HuH-7.5 (cell line): ENCODE results near the gene TANGO2.

Experiments
- DNase-seq: peaks from one replicate; pipeline ENCODE4 v3.0.0; 2011; ENCODE audit warnings: low spot score

The TANGO2 gene

DNA sequence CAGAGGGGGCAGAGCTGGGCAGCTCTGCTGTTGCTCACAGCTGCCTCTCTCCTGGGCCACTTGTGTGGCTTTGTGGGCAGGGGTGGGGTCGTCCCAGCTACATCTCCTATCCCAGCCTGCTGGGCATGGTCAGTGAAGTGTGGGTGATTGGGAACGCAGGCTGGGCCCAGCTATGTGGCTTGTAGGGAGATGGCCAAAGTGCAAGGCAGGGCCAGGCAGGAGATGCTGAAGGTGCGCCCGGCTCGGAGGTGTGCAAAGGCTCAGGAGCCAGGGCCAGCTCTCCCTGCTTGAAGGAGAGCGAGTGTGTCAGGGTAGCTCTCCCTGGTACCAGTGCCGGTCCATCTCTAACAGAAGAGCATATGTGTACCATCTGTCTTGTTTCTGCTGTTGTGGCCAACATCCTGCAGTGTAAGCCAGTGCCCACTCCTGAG, 86.6 kb downstream of the TANGO2 start:
- no peak for DNase-seq

- DNase-seq: no peak
Measured at GRCh38 chr22:20107951-20108756, 87.2 kb downstream of the TANGO2 start.

- no peak for DNase-seq
Measured at GRCh38 chr22:20108757-20109230, 87.9 kb downstream of the TANGO2 start.

DNA sequence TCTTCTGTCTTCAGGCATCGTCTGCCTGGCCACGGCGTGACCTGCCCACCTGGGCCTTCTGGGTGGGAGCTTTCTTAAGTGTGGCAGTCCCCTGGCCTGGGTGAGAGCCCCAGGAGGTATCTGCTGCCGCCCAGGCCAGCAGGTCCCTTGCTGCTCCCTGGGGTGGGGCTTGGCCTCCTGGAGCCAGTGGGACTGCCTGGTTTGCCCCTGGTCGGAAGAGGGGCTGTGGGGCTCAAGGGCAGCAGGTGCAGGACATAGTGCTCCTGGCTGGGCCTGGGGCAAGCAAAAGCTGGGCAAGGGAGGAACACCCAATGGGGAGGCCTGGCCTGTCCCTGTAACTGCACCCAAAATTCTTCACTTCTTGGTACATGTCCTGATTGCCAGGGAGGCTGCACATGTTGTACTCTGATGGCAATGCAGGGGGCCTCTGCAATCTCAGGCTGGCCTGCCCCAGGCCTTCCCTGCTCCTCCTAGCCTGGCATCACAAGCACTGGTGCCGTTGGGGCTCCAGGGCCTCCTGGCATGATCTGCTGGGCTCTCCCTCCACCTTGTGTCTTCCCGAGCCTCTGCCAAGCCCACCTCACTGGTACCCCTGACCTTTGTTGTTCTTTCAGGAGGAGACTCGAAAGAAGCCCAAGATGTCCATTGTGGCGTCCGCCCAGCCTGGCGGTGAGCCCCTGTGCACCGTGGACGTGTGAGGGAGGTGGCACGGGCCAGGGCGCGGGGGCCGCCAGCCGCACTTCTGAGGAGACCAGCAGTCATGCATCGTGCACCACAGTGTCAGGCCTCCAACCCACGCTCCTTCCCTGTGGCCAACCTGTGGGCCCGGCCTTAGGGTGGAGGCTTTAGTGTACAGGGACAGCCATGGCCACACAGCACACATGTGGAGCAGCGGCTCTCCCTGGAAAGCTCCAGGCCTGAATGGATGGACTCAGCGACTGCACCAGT, 88.8 kb downstream of the TANGO2 start:
- no peak for DNase-seq

- no peak for DNase-seq
Measured at GRCh38 chr22:20110359-20110985, 89.6 kb downstream of the TANGO2 start.

- peak; percentile 70 for DNase-seq
Measured at GRCh38 chr22:20111045-20111688, 90.3 kb downstream of the TANGO2 start.

- no peak for DNase-seq
Measured at GRCh38 chr22:20111689-20112622, 91.0 kb downstream of the TANGO2 start.

GRCh38 chr22:20112623-20113511, 92.0 kb downstream of the TANGO2 start:
- DNase-seq: no peak

GRCh38 chr22:20113551-20114310, 92.8 kb downstream of the TANGO2 start:
- no peak for DNase-seq

DNA sequence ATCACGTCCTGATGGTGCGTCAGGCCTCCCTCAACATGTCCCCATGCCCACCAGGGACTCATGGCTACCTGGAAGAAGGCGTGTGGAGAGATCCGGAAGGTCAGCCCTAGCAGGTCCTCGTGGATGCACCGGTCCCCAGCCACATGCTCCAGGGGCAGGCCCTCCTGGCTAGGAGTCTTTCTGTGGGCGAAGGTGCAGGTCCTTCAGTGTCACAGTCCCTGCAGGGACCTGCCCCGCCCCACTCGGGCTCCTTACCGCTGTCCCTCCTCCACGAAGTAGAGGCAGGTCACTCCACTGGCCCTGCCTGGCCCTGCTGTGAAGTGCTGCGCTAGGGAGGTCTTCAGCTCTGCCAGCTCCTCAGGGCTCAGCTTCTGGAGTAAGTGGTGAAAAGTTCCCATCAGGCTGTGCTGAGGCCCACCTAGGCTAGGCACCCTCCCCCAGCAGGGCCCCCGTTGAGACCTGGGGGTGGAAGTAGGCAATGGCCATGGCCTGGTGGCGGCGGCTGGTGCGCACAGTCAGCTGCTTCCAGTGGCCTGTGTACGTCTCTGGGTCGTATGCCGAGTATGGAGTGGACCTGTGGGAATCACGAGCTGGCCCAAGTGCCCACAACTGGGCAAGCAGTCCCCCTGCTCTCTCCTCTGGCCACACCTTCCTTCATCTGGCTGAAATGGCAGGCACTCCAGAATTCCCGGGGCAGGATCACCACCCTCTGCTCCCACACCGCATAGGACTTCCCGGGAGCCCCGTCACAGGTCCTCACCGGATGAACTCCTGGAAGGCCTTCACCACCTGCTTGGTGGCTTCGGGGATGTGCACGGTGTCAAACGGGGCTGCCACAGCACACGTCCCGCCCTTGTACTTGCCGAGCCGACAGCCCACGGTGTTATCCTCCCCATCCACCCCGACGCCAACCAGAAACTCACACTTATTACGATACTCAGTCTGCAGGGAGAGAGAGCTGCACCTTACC, 93.9 kb downstream of the TANGO2 start:
- DNase-seq: no peak

DNA sequence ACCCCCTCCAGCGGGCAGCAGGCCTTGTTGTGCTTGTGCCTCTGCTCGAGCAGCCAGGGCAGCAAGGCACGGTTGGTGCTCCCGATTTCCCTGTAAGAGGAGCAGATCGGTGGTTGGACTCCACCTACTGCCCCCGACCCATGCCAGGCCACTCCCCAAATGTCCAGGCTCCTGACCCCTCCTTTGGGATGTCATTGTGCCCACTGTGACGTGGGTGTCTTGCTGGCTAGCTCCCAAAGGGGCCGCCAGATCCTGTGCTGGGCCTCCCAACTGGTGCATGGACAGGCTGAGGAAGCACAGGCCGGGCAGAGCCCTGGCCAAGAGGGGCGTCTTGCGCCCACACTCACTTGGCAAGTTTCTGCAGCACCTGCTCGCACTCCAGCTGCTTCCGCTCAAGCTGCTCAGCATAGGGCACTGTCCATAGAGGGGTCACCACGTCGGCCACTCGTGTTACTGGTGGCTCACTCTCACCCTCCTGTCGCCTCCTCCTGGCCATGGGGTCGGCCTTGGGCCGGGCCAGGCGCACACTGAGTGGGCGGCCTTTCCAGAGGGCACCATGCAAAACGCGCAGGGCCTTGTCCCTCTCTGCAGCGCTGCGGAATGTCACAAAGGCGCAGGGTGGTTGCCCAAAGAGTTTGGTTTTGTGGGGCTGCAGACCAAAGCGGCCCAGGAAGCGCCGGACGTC, 94.9 kb downstream of the TANGO2 start, which contains the start of gene RANBP1:
RANBP1 (plus strand) TSS at position 414 of the 685 bp plus-strand sequence; CDS start at position 495, 81 bp downstream.
- no peak for DNase-seq

GRCh38 chr22:20116376-20116950, 95.6 kb downstream of the TANGO2 start:
- no peak for DNase-seq
